HCT116 (cell line): ENCODE results near the gene CCDC85B. TPM values are rescaled to one million over a fixed set of nuclear protein-coding genes. Genes with fewer than 3 reads are reported as not detected.

Experiments used
- ATAC-seq: fragments of 200-7000 bp; cut with Tn5 transposase; 2 replicates; pipeline ENCODE4 v1.9.1; 2020; ENCODE audit warnings: mild to moderate bottlenecking, moderate library complexity
- BruUV-seq: library from RNA; stranded (reverse); fragments of 400-500 nt; replicated peaks from 2 replicates; lab custom pipeline; 2021; lab: Mats Ljungman, UMichigan
- CTCF ChIA-PET: fragments of 300-600 bp; sonication (Branson Sonifier 250); formaldehyde crosslinking; loops from one replicate; lab custom pipeline; 2021; ENCODE audit warnings: antibody characterized with exemption; lab: Charles Lee
- POLR2A ChIA-PET: fragments of 300-600, 350-600 bp; sonication (Branson Sonifier 250); formaldehyde crosslinking; loops from one replicate; lab custom pipeline; 2021; ENCODE audit warnings: antibody characterized with exemption; lab: Charles Lee
- RAD21 ChIA-PET, 2 experiments: fragments of 300-600 bp; sonication (Branson Sonifier 250); formaldehyde crosslinking; loops; one replicate each; lab custom pipeline; 2023; ENCODE audit warnings: low total read pairs in 2 of 2; ENCODE audit not compliant: uncharacterized antibody in 2 of 2, unreplicated experiment in 2 of 2, low non-redundant PET in 1 of 2; lab: Charles Lee
- DNase-seq: peaks from one replicate; pipeline ENCODE4 v3.0.0-alpha.2; 2010; ENCODE audit warnings: low read depth, low spot score
- H2AFZ ChIP-seq: fragments of 200-600 bp; shearing (Covaris generic), sonication (generic); 2 replicates; pipeline ENCODE4 v1.6.1; 2017; ENCODE audit warnings: low read depth, mixed run types, mixed read lengths, antibody characterized with exemption, low read length; ENCODE audit not compliant: poor library complexity, severe bottlenecking
- H3K27ac ChIP-seq: 2 replicates; pipeline ENCODE4 v1.5.1; 2012; ENCODE audit warnings: low read depth, low read length
- H3K27me3 ChIP-seq: fragments of 200-600 bp; sonication (generic); 2 replicates; pipeline ENCODE4 v1.6.1; 2016; ENCODE audit warnings: mixed run types, low read length, mixed read lengths; ENCODE audit not compliant: insufficient read depth
- H3K36me3 ChIP-seq, 2 experiments: fragments of 200-500 bp in 1 of 2; fragments of 200-600 bp in 1 of 2; sonication (Bioruptor generic) in 1 of 2; sonication (generic) in 1 of 2; 2 replicates each; pipeline versions ENCODE4 v1.5.1 to v1.6.1; 2014 to 2016; ENCODE audit warnings: low read length in 2 of 2, inconsistent platforms in 1 of 2, mixed read lengths in 1 of 2, mixed run types in 1 of 2; ENCODE audit not compliant: insufficient read depth in 2 of 2, control insufficient read depth in 1 of 2
- H3K4me1 ChIP-seq, 2 experiments: fragments of 200-600 bp in 1 of 2; sonication (generic) in 1 of 2; 2 replicates each; pipeline versions ENCODE4 v1.5.1 to v1.6.1; 2012 to 2017; ENCODE audit warnings: low read length in 2 of 2, inconsistent platforms in 1 of 2, mild to moderate bottlenecking in 1 of 2, mixed read lengths in 1 of 2, mixed run types in 1 of 2, moderate library complexity in 1 of 2; ENCODE audit not compliant: insufficient read depth in 2 of 2, control insufficient read depth in 1 of 2
- H3K4me2 ChIP-seq: fragments of 200-600 bp; sonication (generic); 2 replicates; pipeline ENCODE4 v1.6.1; 2017; ENCODE audit warnings: mixed run types, low read length, mixed read lengths
- H3K4me3 ChIP-seq, 2 experiments: fragments of 200-600 bp in 1 of 2; sonication (generic) in 1 of 2; replicated peaks in 1 of 2; 2 replicates each; pipeline ENCODE4 v1.5.1; 2011 to 2016; ENCODE audit warnings: low read length in 2 of 2, control low read depth in 1 of 2, low read depth in 1 of 2, mild to moderate bottlenecking in 1 of 2, mixed read lengths in 1 of 2, mixed run types in 1 of 2
- H3K79me2 ChIP-seq: fragments of 200-600 bp; sonication (generic); 2 replicates; pipeline ENCODE4 v1.6.1; 2017; ENCODE audit warnings: mild to moderate bottlenecking, mixed run types, low read length, moderate library complexity, mixed read lengths; ENCODE audit not compliant: insufficient read depth
- H3K9ac ChIP-seq: fragments of 200-600 bp; sonication (generic); 2 replicates; pipeline ENCODE4 v1.6.1; 2016; ENCODE audit warnings: low read length, mixed read lengths
- H3K9me2 ChIP-seq: fragments of 200-600 bp; sonication (generic), shearing (Covaris generic); 2 replicates; pipeline ENCODE4 v1.6.1; 2017; ENCODE audit warnings: mixed run types, mild to moderate bottlenecking, moderate library complexity; ENCODE audit not compliant: insufficient read depth
- H3K9me3 ChIP-seq, 2 experiments: fragments of 200-500 bp in 1 of 2; fragments of 200-600 bp in 1 of 2; sonication (Bioruptor generic) in 1 of 2; sonication (generic) in 1 of 2; 2 replicates each; pipeline ENCODE4 v1.6.1; 2014 to 2017; ENCODE audit warnings: low read length in 2 of 2, mixed read lengths in 2 of 2, inconsistent platforms in 1 of 2, low read depth in 1 of 2, mild to moderate bottlenecking in 1 of 2, mixed run types in 1 of 2, moderate library complexity in 1 of 2; ENCODE audit not compliant: control insufficient read depth in 1 of 2, insufficient read depth in 1 of 2
- H4K20me1 ChIP-seq: fragments of 200-600 bp; sonication (generic), shearing (Covaris generic); 2 replicates; pipeline ENCODE4 v1.6.1; 2017; ENCODE audit warnings: mixed run types, mild to moderate bottlenecking, moderate library complexity; ENCODE audit not compliant: insufficient read depth
- ATF3 ChIP-seq: IDR thresholded peaks from 2 replicates; pipeline ENCODE4 v1.6.1; 2012
- CBX3 ChIP-seq: IDR thresholded peaks from 2 replicates; pipeline ENCODE4 v1.6.1; 2012; ENCODE audit warnings: low read depth
- CTCF ChIP-seq, 3 experiments: fragments of 200-600 bp in 1 of 3; sonication (generic) in 1 of 3; IDR thresholded peaks in 2 of 3; conservative IDR thresholded peaks in 1 of 3; 2 replicates each; pipeline ENCODE4 v1.5.1; 2012 to 2017; ENCODE audit warnings: low read depth in 2 of 3, low read length in 2 of 3, antibody characterized with exemption in 1 of 3, borderline replicate concordance in 1 of 3, control low read depth in 1 of 3, mild to moderate bottlenecking in 1 of 3, mixed read lengths in 1 of 3, mixed run types in 1 of 3, moderate library complexity in 1 of 3; ENCODE audit not compliant: insufficient read depth in 1 of 3
- JUND ChIP-seq: IDR thresholded peaks from 2 replicates; pipeline ENCODE4 v1.6.1; 2012
- POLR2AphosphoS5 ChIP-seq: IDR thresholded peaks from 2 replicates; pipeline ENCODE4 v1.6.1; 2011; ENCODE audit warnings: mild to moderate bottlenecking, low read depth, low read length, moderate library complexity
- ZFX ChIP-seq: fragments of 450-650 bp; IDR thresholded peaks from 2 replicates; pipeline ENCODE4 v1.6.1; 2017
- ZNF274 ChIP-seq: fragments of 200-500 bp; sonication (Bioruptor generic); IDR thresholded peaks from 2 replicates; pipeline ENCODE4 v1.6.1; 2014; ENCODE audit warnings: mild to moderate bottlenecking, low read depth, low read length, inconsistent platforms
- intact Hi-C: fragments of 100-400 bp; cut with micrococcal nuclease; formaldehyde crosslinking; loops from 2 replicates; pipeline ENCODE4 v1.10.0; 2022
- total RNA-seq: library from RNA; stranded (reverse); gene quantifications from one replicate; pipeline ENCODE4 v1.2.1, GENCODE V29; 2021; ENCODE audit not compliant: unreplicated experiment

The CCDC85B gene
- total RNA-seq, 1 experiment from 2014 or later = 84.3 TPM

GRCh38 chr11:65871811-65872548 lies 18.5 kb upstream of the CCDC85B start:
- Histone ChIP-seq H3K4me2 (no peak overlapping the region), H3K79me2 (no peaks in the 10 kb centered on the region), H3K9me2 (no peaks in the 10 kb centered on the region), H3K4me3 (no peak overlapping the region), H3K9me3 (no peaks in the 10 kb centered on the region), H3K4me1 (peaks cover 10 to 13% of the 10 kb centered on the region in 2 experiments; a peak in 3 of 4 replicates), H3K9ac (no peak overlapping the region), H2AFZ (no peak overlapping the region), H3K27me3 (no peaks in the 10 kb centered on the region), H4K20me1 (no peaks in the 10 kb centered on the region), H3K36me3 (no peaks in the 10 kb centered on the region), H3K27ac (no peak overlapping the region)
- ChIA-PET RAD21 (interaction anchor here in 1 of 2 experiments (0.6 kb wide), 1 partner anchor 16 kb away, joined by 3 read pairs; the partner anchor contains the start of gene FIBP), CTCF (interaction anchor here (1.5 to 1.9 kb wide), 3 partner anchors 12 to 16 kb away, joined by 6 to 15 read pairs (median 8); partner anchors contain the start of genes FIBP and MUS81), POLR2A (interaction anchor here (1.0 to 4.8 kb wide), 3 partner anchors 10 to 17 kb away, joined by 3 to 36 read pairs (median 4); partner anchors contain the start of genes CFL1 and MUS81)
- TF ChIP-seq ZFX = no peak
- TF ChIP-seq ATF3 = no peak
- TF ChIP-seq ZNF274 = no peak
- no peak for TF ChIP-seq POLR2AphosphoS5
- no peak for TF ChIP-seq JUND
- no peak for TF ChIP-seq CBX3
- no peak for TF ChIP-seq CTCF (IDR thresholded peaks at IDR 0.05 in 2 of 3, conservative IDR thresholded peaks at IDR 0.05 in 1 of 3; ENCODE audit: borderline replicate concordance in 1 of 3, insufficient read depth in 1 of 3, low read depth in 2 of 3, low read length in 2 of 3)
- no TSS peak for BruUV-seq
- ATAC-seq (no peak), DNase-seq (no peak)
- intact Hi-C loops = loop anchor here (5.0 kb wide), 1 partner anchor 160 kb away; the partner anchor contains the start of gene KAT5
